Measurements from ENCODE around the gene PROP1.
"Not testable (repeated sequence)": the region's sequence is repeated elsewhere in the genome, so short reads cannot be mapped to it uniquely, and the experiment has no call there.

DNA sequence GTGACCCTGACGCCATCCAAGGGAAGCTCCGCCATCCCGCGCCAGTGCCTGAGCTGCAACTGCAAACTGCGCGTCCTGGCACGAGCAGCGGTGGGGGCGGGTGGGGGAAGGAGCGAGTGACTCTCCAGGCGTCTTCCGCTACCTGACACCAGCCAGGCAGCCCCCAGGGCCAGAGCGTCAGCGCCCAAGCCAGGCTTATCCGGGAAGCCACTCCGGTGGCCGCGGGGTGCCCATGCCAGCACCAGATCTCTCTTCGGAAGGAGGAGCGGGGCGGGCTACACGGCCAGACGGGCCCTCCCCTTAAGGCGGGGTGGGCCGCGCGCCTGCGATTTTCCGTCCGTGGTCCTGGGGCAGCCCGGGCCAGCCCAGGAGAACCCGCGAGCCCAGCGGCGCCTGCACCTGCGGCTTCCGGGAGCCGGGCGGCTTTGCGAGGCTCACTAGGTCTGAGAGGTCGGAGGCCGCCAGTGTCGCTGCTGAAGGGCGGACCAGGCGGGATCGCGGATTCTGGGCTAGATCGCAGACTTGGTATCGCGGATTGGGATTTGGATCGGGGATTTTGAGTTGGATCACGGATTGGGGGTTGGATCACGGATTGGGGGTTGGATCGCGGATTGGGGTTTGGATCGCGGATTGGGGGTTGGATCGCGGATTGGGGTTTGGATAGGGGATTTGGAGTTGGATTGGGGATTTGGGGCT, 10.6 kb upstream of the PROP1 start:
- TF ChIP-seq, protein P1, sequence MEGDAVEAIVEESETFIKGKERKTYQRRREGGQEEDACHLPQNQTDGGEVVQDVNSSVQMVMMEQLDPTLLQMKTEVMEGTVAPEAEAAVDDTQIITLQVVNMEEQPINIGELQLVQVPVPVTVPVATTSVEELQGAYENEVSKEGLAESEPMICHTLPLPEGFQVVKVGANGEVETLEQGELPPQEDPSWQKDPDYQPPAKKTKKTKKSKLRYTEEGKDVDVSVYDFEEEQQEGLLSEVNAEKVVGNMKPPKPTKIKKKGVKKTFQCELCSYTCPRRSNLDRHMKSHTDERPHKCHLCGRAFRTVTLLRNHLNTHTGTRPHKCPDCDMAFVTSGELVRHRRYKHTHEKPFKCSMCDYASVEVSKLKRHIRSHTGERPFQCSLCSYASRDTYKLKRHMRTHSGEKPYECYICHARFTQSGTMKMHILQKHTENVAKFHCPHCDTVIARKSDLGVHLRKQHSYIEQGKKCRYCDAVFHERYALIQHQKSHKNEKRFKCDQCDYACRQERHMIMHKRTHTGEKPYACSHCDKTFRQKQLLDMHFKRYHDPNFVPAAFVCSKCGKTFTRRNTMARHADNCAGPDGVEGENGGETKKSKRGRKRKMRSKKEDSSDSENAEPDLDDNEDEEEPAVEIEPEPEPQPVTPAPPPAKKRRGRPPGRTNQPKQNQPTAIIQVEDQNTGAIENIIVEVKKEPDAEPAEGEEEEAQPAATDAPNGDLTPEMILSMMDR (IDR thresholded peaks at IDR 0.05; ENCODE audit: poor library complexity, severe bottlenecking), result not testable (repeated sequence)
- not testable (repeated sequence) for TF ChIP-seq EP300 (conservative IDR thresholded peaks at IDR 0.05; ENCODE audit: poor library complexity, severe bottlenecking); POLR2AphosphoS5 (IDR thresholded peaks at IDR 0.05); TAF1 (IDR thresholded peaks at IDR 0.05; ENCODE audit: low read depth); RAD21 (conservative IDR thresholded peaks at IDR 0.05); EZH2 (IDR thresholded peaks at IDR 0.05; ENCODE audit: borderline replicate concordance, insufficient read depth, low read length, poor library complexity, severe bottlenecking); SMC3 (conservative IDR thresholded peaks at IDR 0.05; ENCODE audit: poor library complexity); MXI1 (conservative IDR thresholded peaks at IDR 0.05; ENCODE audit: poor library complexity, severe bottlenecking)
- TF ChIP-seq, protein P2, sequence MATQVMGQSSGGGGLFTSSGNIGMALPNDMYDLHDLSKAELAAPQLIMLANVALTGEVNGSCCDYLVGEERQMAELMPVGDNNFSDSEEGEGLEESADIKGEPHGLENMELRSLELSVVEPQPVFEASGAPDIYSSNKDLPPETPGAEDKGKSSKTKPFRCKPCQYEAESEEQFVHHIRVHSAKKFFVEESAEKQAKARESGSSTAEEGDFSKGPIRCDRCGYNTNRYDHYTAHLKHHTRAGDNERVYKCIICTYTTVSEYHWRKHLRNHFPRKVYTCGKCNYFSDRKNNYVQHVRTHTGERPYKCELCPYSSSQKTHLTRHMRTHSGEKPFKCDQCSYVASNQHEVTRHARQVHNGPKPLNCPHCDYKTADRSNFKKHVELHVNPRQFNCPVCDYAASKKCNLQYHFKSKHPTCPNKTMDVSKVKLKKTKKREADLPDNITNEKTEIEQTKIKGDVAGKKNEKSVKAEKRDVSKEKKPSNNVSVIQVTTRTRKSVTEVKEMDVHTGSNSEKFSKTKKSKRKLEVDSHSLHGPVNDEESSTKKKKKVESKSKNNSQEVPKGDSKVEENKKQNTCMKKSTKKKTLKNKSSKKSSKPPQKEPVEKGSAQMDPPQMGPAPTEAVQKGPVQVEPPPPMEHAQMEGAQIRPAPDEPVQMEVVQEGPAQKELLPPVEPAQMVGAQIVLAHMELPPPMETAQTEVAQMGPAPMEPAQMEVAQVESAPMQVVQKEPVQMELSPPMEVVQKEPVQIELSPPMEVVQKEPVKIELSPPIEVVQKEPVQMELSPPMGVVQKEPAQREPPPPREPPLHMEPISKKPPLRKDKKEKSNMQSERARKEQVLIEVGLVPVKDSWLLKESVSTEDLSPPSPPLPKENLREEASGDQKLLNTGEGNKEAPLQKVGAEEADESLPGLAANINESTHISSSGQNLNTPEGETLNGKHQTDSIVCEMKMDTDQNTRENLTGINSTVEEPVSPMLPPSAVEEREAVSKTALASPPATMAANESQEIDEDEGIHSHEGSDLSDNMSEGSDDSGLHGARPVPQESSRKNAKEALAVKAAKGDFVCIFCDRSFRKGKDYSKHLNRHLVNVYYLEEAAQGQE (IDR thresholded peaks at IDR 0.05; ENCODE audit: borderline replicate concordance), result not testable (repeated sequence)

Measured in neural cell (in vitro differentiated cells).